Stimulated activated naive B cell treated with anti-CD40 and anti-IgM and Interleukin-4, amounts not matched to agents 10 μg/mL and 1 μg/mL and 100 μg/mL, for 72 hours (primary cell): ENCODE data around the gene HHATL.

Experiments used
- ATAC-seq, 2 donors: fragments of 150-1000 bp; cut with Tn5 transposase; replicated peaks; 2 replicates each; pipeline ENCODE4 v1.10.0; 2021; ENCODE audit warnings: moderate library complexity in 1 of 2
- DNase-seq: peaks from one replicate; pipeline ENCODE4 v3.0.0; 2021
- H3K27ac Mint-ChIP-seq: one replicate; pipeline ENCODE4 v1.8.0; 2022; ENCODE audit warnings: mild to moderate bottlenecking, mixed read lengths
- H3K27me3 Mint-ChIP-seq, 2 donors: one replicate each; pipeline ENCODE4 v1.8.0; 2022; ENCODE audit warnings: mixed read lengths in 2 of 2
- H3K36me3 Mint-ChIP-seq, 2 donors: one replicate each; pipeline ENCODE4 v1.8.0; 2022; ENCODE audit warnings: mixed read lengths in 2 of 2, mild to moderate bottlenecking in 1 of 2
- H3K4me1 Mint-ChIP-seq, 2 donors: one replicate each; pipeline ENCODE4 v1.8.0; 2022; ENCODE audit warnings: mixed read lengths in 2 of 2, mild to moderate bottlenecking in 1 of 2
- H3K4me3 Mint-ChIP-seq, 2 donors: one replicate each; pipeline ENCODE4 v1.8.0; 2022; ENCODE audit warnings: mild to moderate bottlenecking in 2 of 2, mixed read lengths in 2 of 2, moderate library complexity in 1 of 2
- H3K9me3 Mint-ChIP-seq, 2 donors: one replicate each; pipeline ENCODE4 v1.8.0; 2022; ENCODE audit warnings: mixed read lengths in 2 of 2, mild to moderate bottlenecking in 1 of 2

Gene HHATL

DNA sequence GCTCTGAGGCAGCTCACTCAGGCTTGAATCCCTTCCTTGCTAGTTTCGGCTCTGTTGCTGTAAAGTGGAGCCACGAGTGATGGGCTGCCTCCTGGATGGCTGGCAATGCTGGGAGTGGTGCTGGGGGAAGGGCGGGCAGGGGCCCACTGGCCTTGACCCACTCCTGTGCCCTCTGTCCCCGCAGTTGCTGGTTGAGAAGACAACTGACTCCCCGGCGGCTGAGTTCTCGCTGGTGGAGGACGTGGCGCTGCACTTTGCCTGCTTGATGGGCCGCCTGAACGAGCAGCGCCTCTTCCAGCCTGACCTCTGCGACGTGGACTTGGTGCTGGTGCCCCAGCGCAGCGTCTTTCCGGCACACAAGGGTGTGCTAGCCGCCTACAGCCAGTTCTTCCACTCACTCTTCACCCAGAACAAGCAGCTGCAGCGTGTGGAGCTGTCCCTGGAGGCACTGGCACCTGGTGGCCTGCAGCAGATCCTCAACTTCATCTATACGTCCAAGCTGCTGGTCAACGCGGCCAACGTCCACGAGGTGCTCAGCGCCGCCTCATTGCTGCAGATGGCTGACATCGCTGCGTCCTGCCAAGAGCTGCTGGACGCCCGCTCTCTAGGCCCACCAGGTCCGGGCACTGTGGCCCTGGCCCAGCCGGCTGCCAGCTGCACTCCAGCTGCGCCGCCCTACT lies 44.4 kb downstream of the HHATL start:
- H3K9me3 Mint-ChIP-seq, result no peaks in the 10 kb centered on the region
- H3K36me3 Mint-ChIP-seq, result no peaks in the 10 kb centered on the region
- H3K4me1 Mint-ChIP-seq, result peaks cover 6 to 15% of the 10 kb centered on the region in 2 donors
- no peak for DNase-seq
- no peak for ATAC-seq
- H3K27me3 Mint-ChIP-seq, result peaks cover 7 to 8% of the 10 kb centered on the region in 2 donors
- H3K27ac Mint-ChIP-seq, result no peak overlapping the region
- no peak overlapping the region for H3K4me3 Mint-ChIP-seq

DNA sequence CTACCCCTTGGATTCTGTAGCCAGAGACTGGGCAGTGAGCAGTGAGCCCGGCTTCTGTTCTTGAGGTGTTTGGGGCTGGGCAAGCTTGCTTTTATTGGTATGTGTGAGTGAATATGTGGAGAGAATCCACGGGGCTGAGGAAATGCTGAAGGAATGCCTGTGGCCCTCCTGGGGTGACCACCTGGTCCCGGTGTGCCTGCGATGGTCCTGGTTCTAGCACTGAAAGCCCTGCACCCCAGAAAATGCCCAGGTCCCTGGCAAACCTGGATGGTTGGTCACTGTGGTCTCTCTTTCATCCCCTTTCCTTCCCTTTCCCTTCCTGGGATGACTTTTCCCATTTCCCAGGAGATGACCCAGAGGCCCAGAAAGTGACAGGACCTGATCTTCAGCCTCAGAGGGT lies 44.9 kb downstream of the HHATL start:
- Mint-ChIP-seq H3K4me1 (peaks cover 8 to 20% of the 10 kb centered on the region in 2 donors), H3K9me3 (no peaks in the 10 kb centered on the region), H3K27me3 (peaks cover 12 to 13% of the 10 kb centered on the region in 2 donors), H3K27ac (no peak overlapping the region), H3K4me3 (no peak overlapping the region), H3K36me3 (no peaks in the 10 kb centered on the region)
- DNase-seq (no peak), ATAC-seq (no peak)

DNA sequence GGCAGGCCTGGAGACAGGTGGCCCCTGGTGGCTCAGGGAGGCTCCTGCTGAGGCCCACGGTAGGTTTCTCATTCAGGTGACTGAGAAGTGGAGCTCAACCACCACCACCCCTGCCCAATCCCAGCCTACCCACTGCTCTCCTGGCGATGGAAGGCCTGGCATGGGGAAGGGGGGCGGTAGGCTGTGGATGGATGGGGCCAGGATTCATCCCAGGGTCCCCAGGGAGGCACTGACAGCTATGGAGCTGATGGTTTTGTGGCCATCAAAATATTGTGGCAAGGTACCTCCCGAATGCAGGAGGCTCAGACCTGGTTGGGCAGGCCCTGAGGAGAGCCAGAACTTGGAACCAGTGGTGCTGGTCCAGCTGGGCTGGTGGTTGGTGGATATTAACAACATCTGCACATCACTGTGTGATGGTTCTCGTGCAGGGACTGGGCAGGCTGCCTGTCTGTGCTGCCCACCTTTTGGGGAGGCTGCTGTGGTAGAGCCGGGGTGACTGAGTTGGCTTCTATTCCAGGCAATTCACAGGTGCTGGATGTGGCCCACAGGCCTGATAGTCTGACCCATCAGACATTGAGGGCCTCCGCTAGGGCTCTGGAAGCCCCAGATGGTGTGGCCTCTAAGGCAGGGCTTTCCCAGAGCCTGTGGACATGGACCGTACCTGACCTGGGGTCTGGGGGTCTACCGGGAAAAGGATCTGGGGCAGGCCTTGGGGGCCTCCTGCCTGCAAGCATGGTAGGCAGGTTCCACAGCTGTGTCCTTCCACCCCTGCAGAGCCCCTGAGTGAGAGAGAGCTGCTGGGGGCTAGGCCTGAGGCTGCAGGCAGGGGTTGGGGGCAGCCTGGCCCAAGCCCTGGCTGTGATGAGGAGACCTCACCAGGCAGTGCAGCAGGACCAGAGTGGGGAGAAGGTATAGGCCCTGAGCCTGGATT lies 45.7 kb downstream of the HHATL start:
- Mint-ChIP-seq H3K27ac (no peak overlapping the region), H3K4me1 (peaks cover 13 to 27% of the 10 kb centered on the region in 2 donors), H3K36me3 (no peaks in the 10 kb centered on the region), H3K27me3 (peaks cover 19 to 21% of the 10 kb centered on the region in 2 donors), H3K4me3 (no peak overlapping the region), H3K9me3 (no peaks in the 10 kb centered on the region)
- ATAC-seq, result no peak
- DNase-seq, result no peak

DNA sequence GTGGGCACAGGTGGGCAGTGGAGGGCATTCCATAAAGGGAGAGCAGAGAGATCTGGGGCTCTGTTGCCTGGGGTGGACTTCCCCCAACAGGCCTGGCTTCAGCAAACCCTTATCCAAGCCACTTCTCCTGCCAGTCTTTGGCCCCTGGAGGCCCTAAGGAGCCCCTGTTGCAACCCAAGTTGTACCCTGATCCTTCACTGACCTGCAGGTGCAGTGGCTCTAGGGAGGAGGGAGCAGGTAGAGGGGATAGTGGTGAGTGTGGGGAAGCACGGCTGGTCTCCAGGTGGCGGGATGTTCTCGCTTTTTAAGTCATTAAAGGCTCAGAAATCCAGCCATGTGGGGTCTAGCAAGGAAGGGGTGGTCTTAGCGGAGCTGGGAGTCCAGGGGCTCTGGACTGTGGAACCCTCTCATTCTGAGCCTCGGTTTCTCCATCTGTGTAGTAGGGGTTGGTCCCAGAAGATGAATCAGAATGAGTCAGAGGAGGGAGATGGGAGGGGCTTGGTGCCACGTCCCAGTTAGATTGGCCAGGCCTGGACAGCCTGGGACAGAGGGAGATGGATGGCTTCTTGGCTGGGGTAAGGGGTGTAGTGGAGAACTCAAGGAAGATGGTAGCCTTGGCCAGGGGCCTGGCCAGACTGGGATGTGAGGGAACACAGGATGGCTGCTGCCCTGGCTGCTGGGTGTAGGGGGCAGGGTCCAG lies 46.5 kb downstream of the HHATL start:
- Mint-ChIP-seq H3K4me3 (no peak overlapping the region), H3K36me3 (no peaks in the 10 kb centered on the region), H3K27ac (peak overlapping the region; percentile 44), H3K9me3 (no peaks in the 10 kb centered on the region), H3K27me3 (peaks cover 20 to 22% of the 10 kb centered on the region in 2 donors), H3K4me1 (peaks cover 14 to 33% of the 10 kb centered on the region in 2 donors)
- DNase-seq (no peak), ATAC-seq (no peak)

DNA sequence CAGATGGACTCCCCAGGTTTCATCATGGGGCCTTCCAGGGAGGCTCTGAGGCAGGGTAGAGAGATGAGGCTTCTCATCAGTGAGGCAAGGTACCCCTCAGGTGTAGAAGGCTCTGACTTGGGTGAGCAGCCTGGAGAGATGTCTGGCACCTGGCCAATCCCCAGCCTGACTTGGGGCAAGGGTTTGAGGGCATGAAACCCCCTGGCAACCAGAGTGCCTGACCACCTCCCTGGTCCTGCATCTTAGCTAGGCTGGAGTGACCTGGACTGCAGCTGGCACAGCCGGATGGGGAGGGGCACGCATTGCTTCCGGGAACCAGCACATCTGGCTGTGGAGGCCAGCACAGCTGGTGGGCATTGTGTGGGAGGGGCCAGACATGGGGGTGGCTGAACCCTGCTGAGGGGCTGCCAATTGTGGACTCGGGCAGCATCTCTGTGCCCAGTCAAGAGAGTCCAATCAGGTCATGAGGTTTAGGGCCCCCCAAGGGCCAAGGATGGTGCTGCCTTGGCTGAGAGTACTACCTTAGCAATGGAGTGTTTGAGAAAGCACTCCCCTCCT lies 47.2 kb downstream of the HHATL start:
- ATAC-seq (no peak), DNase-seq (no peak)
- peak overlapping the region; percentile 8 to 58 for H3K4me3 Mint-ChIP-seq
- peaks cover 20 to 22% of the 10 kb centered on the region in 2 donors for H3K27me3 Mint-ChIP-seq
- no peaks in the 10 kb centered on the region for H3K36me3 Mint-ChIP-seq
- peaks cover 14 to 33% of the 10 kb centered on the region in 2 donors for H3K4me1 Mint-ChIP-seq
- H3K9me3 Mint-ChIP-seq, result no peaks in the 10 kb centered on the region
- H3K27ac Mint-ChIP-seq, result no peak overlapping the region

DNA sequence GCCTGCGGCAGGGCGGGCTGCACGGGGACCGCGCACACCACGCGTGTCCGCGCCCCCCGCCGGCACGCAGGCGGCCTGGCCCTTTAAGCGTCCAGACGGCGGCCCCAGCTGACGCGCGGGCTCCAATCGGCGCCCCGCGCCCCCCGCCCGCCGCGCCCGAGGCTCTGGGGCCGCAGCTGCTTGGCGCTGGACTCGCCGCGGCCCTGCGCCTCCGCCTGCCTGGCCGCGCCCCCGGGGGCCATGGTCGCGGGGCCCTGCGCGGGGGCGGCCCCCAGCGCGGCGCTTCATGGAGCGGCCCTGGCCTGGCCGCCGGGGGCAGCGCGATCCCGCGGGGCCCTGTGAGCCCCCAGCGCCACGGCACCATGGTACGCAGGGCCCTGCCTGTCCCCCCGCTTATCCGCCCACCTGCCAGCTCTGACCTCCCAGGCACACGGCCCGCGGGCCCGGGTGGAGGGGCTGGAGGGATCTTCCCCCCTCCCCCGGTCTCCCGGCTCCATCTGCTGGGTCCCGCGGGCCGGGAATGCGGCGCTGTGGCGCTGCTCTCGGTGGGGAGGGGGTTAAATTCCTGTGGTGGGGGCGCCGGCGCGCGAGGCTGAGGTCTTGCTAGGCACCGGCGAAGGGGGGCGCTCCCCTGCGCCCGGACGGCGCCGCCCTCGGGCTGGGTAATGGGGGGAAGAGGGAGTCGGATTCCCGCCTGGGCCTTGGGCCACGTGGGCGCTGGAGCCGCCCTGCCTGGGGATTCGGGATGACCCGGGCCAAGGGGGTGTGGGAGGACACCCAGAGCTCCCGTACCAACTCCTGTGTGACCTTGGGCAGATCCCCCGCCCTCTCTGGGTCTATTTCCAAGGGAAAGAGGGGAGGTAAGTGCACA lies 48.0 kb downstream of the HHATL start:
- H3K27me3 Mint-ChIP-seq, result peaks cover 20 to 22% of the 10 kb centered on the region in 2 donors
- peak overlapping the region in 1 of 2 donors; percentile 58 for H3K4me3 Mint-ChIP-seq
- no peak overlapping the region for H3K27ac Mint-ChIP-seq
- ATAC-seq (peak; percentile 44 to 59), DNase-seq (no peak)
- peaks cover 15 to 33% of the 10 kb centered on the region in 2 donors for H3K4me1 Mint-ChIP-seq
- no peaks in the 10 kb centered on the region for H3K9me3 Mint-ChIP-seq
- H3K36me3 Mint-ChIP-seq, result peaks cover 2% of the 10 kb centered on the region in 2 donors

DNA sequence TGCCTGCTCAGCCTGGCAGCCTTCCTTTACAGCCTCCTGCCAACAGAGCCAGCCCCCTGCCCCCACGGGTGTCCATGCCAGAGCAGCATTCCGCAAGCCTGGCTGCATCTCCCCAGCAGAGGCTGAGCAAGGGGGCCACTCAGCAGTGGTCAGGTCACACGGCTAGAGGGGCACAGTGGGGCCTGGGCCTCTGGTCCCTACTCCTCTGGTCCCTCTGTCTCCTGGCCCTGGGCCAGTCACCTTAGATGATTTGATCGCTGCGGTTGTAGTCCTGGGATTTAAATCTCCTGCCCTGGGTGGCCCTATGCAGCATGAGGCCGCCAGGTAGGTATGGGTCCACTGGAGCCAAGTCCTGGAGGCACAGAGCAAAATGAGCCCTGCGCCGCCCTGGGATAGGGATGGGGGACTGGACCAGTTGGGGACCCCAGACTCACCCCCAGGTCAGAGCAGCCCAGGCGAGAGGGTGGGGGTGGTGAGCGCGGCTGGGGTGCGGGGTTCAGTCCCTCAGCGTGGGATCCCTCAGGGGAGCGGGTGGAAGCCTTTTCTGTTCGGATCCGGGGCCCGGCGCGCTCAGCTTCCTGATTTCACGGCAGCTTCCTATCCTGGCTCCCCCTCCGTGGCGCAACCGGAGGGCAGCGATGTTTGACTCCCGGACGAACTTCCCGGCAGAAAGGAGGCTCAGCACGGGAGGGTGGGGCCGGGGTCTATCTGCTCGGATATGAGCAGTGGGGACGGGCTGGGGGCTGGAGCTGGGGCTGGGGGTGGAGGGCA lies 48.9 kb downstream of the HHATL start, which contains the start of gene ZBTB47:
TSS of gene ZBTB47 (plus strand) at position 138 of the 771 bp plus-strand sequence. CDS start 4,659 bp downstream, outside the sequence.
- H3K27ac Mint-ChIP-seq, result peak within 1 kb of the TSS; percentile 83
- DNase-seq, result no peak

DNA sequence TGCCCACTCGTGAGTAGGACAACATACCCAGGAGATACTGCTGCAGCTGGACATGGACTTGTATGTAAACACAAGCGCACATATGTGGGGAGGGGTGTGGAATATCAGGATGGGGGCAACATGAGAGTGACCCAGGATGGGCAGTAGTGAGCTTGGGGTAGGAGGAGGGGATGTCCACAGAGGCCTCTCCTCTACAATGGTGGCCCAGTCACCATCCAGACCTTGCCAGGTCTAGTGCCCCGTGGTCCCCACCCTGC lies 49.4 kb downstream of the HHATL start:
- Mint-ChIP-seq H3K9me3 (no peaks in the 10 kb centered on the region), H3K4me3 (peak overlapping the region; percentile 87 to 90), H3K27me3 (peaks cover 20 to 22% of the 10 kb centered on the region in 2 donors), H3K4me1 (peaks cover 15 to 27% of the 10 kb centered on the region in 2 donors), H3K27ac (no peak overlapping the region), H3K36me3 (peaks cover 6 to 12% of the 10 kb centered on the region in 2 donors)
- no peak for ATAC-seq
- DNase-seq, result no peak

More for the DNA sequence above, 48.9 kb downstream of the HHATL start, which contains the start of gene ZBTB47:
- H3K36me3 Mint-ChIP-seq, result peaks cover 6 to 10% of the 10 kb centered on the region in 2 donors
- peaks cover 15 to 30% of the 10 kb centered on the region in 2 donors for H3K4me1 Mint-ChIP-seq
- H3K9me3 Mint-ChIP-seq, result no peaks in the 10 kb centered on the region
- H3K27me3 Mint-ChIP-seq, result peaks cover 20 to 22% of the 10 kb centered on the region in 2 donors
- peak within 1 kb of the TSS; percentile 87 to 90 for H3K4me3 Mint-ChIP-seq
- ATAC-seq, result peak; percentile 2 to 11

DNA sequence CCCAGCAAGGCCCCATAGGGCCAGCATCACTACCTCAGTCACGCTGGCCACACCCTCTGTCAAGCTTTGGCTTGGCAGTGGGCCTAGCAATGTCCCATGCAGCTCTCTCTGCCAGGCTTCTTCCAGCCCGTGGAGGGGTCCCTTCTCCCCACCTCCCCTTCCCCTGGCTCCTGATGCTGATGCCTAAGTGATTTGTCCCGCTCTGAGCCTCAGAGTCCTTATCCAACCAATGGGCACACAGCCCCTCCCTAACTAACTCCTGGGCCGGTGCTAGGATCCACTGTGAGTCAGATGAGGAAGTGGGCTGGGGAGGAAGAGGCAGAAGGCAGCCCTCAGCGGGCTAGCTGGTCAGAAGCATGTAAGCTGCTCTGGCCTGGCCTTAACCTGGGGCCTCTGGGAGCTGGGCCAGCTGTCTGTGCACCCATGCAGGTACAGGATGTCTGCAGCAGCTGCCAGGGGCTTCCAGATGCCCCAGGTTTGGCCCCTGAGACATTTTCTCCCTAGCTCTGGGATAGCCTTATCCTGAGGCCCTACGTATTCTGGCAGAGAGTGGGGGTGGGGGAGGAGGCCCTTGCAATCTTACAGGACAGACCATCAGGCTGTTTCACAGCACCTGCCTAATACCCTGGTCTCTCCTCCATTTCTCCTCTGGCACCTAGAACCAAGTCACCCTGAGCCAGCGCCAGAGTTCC lies 49.8 kb downstream of the HHATL start:
- ATAC-seq, result peak; percentile 61 to 66
- H3K4me3 Mint-ChIP-seq, result peak overlapping the region; percentile 87 to 90
- no peak for DNase-seq
- no peak overlapping the region for H3K27ac Mint-ChIP-seq
- peaks cover 20 to 22% of the 10 kb centered on the region in 2 donors for H3K27me3 Mint-ChIP-seq
- peaks cover 9 to 16% of the 10 kb centered on the region in 2 donors for H3K36me3 Mint-ChIP-seq
- no peaks in the 10 kb centered on the region for H3K9me3 Mint-ChIP-seq
- H3K4me1 Mint-ChIP-seq, result peaks cover 15 to 27% of the 10 kb centered on the region in 2 donors

DNA sequence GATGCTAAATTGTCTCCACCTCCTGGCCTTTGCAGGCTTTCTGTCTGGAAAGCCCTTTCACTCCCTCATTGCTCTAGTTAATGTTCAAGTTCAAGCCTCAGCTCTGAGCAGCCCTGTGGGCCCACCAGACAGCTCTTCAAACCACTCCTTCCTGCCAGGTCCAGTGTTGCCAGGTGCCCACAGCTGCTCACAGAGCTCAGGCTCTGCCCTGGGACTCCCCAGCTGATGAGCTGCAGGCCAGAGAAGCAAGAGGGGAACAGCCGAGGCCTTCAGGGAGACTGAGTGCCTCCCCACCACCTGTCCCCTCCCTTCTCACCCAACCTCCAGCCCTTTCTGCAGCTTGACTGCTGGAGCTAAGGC lies 50.4 kb downstream of the HHATL start:
- Mint-ChIP-seq H3K9me3 (no peaks in the 10 kb centered on the region), H3K27me3 (peaks cover 20 to 22% of the 10 kb centered on the region in 2 donors), H3K4me1 (peaks cover 15 to 27% of the 10 kb centered on the region in 2 donors), H3K36me3 (peaks cover 11 to 18% of the 10 kb centered on the region in 2 donors), H3K4me3 (no peak overlapping the region), H3K27ac (no peak overlapping the region)
- DNase-seq (no peak), ATAC-seq (no peak)

DNA sequence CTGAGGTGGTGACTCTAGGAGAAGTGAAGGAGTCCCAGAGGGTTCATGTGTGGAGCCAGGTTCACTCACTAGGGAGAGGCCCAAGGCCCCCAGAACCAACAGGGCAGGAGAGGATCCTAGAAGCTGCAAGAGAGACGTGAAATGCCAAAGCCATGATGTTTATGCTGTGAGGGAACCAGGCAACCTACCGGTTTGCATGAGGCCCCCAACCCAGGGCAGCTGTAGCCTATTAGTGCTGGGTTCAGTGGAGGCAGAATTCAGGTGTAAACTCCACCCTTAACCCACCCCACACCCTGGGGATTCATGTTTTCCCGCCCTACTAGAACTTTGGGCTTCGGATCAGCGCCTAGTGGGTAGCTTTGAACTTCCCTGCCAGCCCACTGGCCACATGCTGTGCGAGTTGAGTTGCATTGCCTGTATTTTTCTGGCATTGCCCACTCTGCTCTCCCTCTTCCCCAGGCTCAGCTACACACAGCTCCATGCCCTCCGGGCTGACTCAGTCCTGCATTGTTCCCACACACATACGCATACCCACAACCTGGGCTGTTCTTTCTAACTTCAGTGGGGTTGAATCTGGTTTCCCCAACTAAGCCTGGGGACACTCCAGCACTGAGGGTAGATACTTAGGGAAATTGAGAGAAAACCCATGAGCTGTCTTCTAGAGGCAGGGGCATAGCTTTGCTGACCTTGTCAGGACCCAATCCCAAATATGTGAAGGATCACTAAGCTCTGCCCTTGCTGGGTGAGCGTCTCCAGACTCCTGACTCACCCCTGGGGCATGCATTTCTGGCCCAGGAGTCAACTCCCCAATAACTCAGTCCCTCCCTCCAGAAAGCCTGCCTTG lies 51.1 kb downstream of the HHATL start:
- no peak overlapping the region for H3K27ac Mint-ChIP-seq
- peaks cover 20 to 22% of the 10 kb centered on the region in 2 donors for H3K27me3 Mint-ChIP-seq
- no peak for DNase-seq
- H3K36me3 Mint-ChIP-seq, result peaks cover 16 to 24% of the 10 kb centered on the region in 2 donors
- no peak for ATAC-seq
- H3K4me3 Mint-ChIP-seq, result no peak overlapping the region
- peaks cover 15 to 27% of the 10 kb centered on the region in 2 donors for H3K4me1 Mint-ChIP-seq
- no peaks in the 10 kb centered on the region for H3K9me3 Mint-ChIP-seq
